NCI-H82 (cell line): ENCODE results near the gene SIGMAR1.
A peak's percentile ranks its signal among the peaks of the same experiment; 100 is the strongest.
"Not testable (repeated sequence)": the region's sequence is repeated elsewhere in the genome, so short reads cannot be mapped to it uniquely, and the experiment has no call there.

Source experiments
- DNase-seq: peaks from one replicate; lab custom pipeline; 2025; lab: John Stamatoyannopoulos, UW

Gene SIGMAR1

DNA sequence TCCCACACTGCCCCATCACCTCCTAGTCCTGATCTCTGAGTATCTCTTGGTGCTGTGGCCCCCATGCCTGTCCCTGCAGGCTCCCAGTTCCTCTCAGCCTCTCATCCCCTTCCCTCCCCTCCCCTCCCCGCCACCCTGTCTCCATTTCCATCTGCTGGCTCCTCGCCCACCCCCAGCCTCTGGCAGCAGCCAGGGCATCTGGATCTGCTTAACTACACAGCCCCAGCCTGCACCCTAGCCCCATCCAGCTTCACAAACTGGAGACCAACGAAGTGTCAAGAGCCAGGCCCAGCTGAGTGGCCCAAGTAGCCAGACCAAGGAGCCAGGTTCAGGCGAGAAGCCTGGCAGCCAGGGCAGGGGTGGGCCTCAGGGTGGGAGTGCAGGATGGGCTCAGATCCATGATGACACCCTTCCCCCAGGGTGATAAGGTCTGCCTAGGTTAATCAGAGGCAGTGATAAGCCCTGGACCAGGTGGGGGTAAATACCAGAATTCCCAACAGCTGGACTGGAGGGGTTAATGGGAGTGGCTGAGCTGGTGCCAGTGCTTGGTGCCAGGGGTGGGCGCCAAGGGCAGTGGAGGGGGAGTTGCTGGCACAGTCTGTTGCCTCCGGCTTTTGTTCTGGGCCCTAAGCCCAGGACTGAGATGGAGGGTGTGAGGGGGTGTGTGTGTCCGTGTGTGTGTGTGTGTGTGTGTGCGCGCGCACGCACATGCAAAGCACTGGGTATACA lies 16.9 kb upstream of the SIGMAR1 start:
- DNase-seq: peak; percentile 90

- peak; percentile 88 for DNase-seq
Observed at GRCh38 chr9:34653151-34654072, 15.8 kb upstream of the SIGMAR1 start.

DNA sequence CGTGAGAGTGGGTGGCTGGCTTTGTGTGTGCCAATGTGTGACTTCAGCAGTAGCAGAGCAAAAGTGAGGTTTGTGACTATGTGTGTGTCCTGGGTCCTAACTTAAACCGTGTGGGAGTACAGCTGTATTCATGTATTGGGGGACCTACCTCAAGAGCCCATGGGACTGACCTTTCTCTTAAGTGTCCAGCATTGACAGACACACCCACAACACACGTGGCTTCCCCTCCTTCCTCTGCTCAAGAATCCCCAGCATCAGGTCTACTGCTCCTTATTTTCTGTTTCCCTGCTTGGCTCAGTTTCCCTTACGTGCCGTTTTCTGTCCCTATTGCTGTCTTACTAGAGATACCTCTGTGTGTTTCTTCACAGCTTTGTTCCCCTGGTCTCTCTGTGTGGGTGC lies 15.0 kb upstream of the SIGMAR1 start:
- no peak for DNase-seq

DNA sequence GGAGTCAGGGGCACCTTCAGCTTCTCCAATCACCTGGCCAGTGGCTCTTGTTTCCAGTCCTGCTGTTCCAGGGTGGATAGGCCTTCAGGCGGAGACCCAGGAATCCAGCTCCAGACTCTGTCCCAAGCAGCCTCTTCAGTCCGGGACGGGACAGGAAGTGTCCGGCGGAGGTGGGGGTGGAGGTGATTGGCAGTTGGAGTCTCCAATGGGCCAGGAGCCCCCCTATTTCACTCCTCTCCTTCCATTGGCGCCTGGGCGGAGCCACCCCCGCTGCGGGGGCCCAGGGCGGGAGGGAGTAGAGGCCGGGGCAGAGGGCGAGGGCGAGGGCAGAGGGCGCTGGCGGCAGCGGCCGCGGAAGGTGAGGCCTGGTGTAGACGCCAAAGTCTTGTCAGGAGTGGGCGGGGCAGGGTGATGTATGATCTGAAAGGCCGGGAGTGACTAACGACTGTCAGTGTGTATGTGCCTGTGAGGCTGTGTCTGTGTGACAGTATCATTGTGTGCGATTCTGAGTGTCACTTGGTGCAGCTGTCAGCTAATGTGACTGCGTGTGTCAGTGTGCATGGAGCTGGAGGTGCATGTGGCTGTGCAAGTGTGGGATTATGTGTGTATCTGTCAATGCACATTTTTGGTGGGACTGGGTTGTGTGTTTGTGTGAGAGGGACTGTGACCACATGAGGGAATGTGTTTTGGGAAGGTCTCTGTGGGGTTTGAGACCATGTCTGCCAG lies 14.5 kb upstream of the SIGMAR1 start, which contains the start of gene IL11RA:
IL11RA (plus strand) TSS at position 310 of the 726 bp plus-strand sequence. CDS start 3,033 bp downstream, outside the sequence.
- DNase-seq: peak; percentile 65

GRCh38 chr9:34651321-34651720 lies 13.7 kb upstream of the SIGMAR1 start:
- no peak for DNase-seq

DNA sequence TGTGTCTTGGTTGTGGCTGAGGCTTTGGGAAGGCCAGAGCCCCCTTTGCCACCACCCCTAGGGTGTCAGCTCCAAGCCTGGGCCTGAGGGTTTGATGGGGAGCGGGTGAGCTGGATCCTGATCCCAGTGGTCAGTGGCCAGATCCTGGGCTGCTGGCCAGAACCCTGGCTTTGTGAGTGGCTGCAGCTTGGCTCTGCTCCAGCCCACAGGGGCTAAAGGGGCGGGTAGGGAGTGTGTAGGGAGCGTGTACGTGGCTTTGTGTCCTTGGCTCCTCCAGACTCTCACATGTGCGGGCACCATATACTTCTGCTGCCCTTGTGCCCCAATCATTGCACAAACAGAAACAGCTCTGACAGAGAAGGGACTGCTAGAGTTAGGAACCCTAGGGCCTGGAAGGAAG lies 13.2 kb upstream of the SIGMAR1 start:
- no peak for DNase-seq

GRCh38 chr9:34648673-34649072 lies 11.1 kb upstream of the SIGMAR1 start:
- no peak for DNase-seq

DNA sequence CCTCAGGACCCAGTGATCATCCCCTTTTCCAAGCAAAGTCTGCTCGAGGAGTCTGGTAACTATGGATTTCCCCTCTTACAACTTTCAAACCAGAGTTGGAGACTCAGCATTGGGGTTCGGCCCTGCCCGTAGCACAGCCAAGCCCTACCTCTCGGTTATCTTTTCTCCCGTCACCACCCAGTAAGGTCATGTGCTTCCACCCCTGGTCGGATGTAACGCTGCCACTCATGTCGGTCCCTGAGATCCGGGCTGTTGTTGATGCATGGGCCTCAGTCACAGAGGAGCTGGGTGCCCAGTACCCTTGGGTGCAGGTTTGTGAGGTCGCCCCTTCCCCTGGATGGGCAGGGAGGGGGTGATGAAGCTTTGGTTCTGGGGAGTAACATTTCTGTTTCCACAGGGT lies 10.1 kb upstream of the SIGMAR1 start:
- no peak for DNase-seq

- no peak for DNase-seq
Observed at GRCh38 chr9:34647084-34647403, 9.5 kb upstream of the SIGMAR1 start.

DNA sequence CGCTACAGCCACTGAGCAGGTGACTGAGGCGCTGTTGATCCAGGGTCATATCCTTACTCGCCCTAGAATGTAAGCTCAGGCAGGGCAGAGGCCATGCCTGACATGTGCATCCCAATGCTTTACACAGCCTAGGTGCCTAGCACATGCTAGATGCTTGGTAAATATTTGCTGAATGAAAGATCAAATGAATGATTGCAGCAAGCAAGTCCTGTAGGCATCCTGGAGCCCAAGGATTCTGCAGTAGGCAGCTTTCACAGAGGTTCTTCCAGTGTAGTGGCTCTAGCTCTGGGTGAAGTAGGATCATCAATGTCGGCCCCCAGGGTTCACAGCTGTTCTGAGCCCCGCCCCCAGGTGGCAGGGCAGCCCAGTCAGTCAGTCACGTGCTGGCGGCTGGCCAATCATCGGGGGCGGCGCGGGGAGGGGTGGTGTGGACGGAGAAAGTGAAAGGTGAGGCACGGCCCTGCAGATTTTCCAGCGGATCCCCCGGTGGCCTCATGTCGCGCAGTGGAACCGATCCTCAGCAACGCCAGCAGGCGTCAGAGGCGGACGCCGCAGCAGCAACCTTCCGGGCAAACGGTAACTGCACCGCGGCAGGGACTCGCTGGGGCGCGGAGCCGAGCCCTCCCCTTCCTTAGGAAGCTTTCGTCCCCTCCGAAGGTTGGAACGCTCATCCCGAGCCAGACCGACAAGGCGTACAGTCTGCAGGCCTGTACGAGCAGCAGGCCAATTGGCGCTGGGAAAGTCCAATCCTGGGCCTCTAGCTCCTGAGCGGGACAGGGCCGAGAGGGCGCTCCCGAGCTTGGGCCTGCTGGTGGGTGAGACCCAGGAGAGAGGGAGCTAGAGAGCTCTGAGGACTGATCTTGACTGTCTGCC lies 8.9 kb upstream of the SIGMAR1 start, which contains the start of gene GALT:
GALT (plus strand) TSS at position 465 of the 873 bp plus-strand sequence; CDS start at position 495, 30 bp downstream.
- DNase-seq: peak; percentile 94

GRCh38 chr9:34644766-34645314 lies 7.3 kb upstream of the SIGMAR1 start:
- DNase-seq: no peak

GRCh38 chr9:34642679-34643078 lies 5.1 kb upstream of the SIGMAR1 start:
- no peak for DNase-seq

GRCh38 chr9:34639322-34639721 lies 1.7 kb upstream of the SIGMAR1 start:
- DNase-seq: not testable (repeated sequence)

- no peak for DNase-seq
Observed at GRCh38 chr9:34638138-34638445, 505 bp upstream of the SIGMAR1 start.

GRCh38 chr9:34636791-34637355 lies 714 bp downstream of the SIGMAR1 start:
- DNase-seq: peak; percentile 45

GRCh38 chr9:34635556-34635955 lies 2.0 kb downstream of the SIGMAR1 start:
- DNase-seq: no peak

GRCh38 chr9:34634551-34635248 lies 2.9 kb downstream of the SIGMAR1 start:
- no peak for DNase-seq

GRCh38 chr9:34633851-34634550 lies 3.6 kb downstream of the SIGMAR1 start:
- peak; percentile 78 for DNase-seq

- peak; percentile 67 for DNase-seq
Observed at GRCh38 chr9:34633166-34633565, 4.4 kb downstream of the SIGMAR1 start.
